Measurements from ENCODE around the gene TP73. TPM values are rescaled to one million over a fixed set of nuclear protein-coding genes. Genes with fewer than 3 reads are reported as not detected.

The TP73 gene
- total RNA-seq, 1 experiment from 2014 or later = 6.9 TPM

- no peak overlapping the region for H2AFZ ChIP-seq
- DNase-seq = no peak
- no peaks in the 10 kb centered on the region for H4K20me1 ChIP-seq (ENCODE audit: insufficient read depth)
- H3K27ac ChIP-seq = no peak overlapping the region
- no peaks in the 10 kb centered on the region for H3F3A ChIP-seq (ENCODE audit: insufficient read depth, low read depth)
- intact Hi-C loops (cut with micrococcal nuclease; ENCODE audit: unreplicated experiment) = no loop called here
- POLR2A ChIA-PET (ENCODE audit: unreplicated experiment) = no interaction called here
- H3K36me3 ChIP-seq (ENCODE audit: low read depth) = no peaks in the 10 kb centered on the region
- H3K9me3 ChIP-seq (ENCODE audit: insufficient read depth, low read depth) = no peaks in the 10 kb centered on the region
- H3K4me3 ChIP-seq = no peak overlapping the region
- no peak overlapping the region for H3K4me2 ChIP-seq
- no peaks in the 10 kb centered on the region for H3K79me2 ChIP-seq (ENCODE audit: low read depth)
- peaks cover 68% of the 10 kb centered on the region for H3K27me3 ChIP-seq (ENCODE audit: insufficient read depth, low read depth)
- no peaks in the 10 kb centered on the region for H3K4me1 ChIP-seq (replicated peaks; ENCODE audit: insufficient read depth)
- no TSS peak for BruUV-seq (replicated peaks)
- CTCF ChIA-PET = no interaction called here
- no peak for TF ChIP-seq CTCF (conservative IDR thresholded peaks at IDR 0.05)
- H3K9me2 ChIP-seq (ENCODE audit: insufficient read depth) = no peaks in the 10 kb centered on the region
Measured at GRCh38 chr1:3689138-3689750, 36.9 kb downstream of the TP73 start.

- Histone ChIP-seq H2AFZ (no peak overlapping the region), H3K27me3 (ENCODE audit: insufficient read depth, low read depth) (peaks cover 60% of the 10 kb centered on the region), H3K27ac (no peak overlapping the region), H3K9me3 (ENCODE audit: insufficient read depth, low read depth) (no peaks in the 10 kb centered on the region), H3K4me1 (replicated peaks; ENCODE audit: insufficient read depth) (no peaks in the 10 kb centered on the region), H3K9me2 (ENCODE audit: insufficient read depth) (no peaks in the 10 kb centered on the region), H3F3A (ENCODE audit: insufficient read depth, low read depth) (no peaks in the 10 kb centered on the region), H3K4me3 (no peak overlapping the region), H3K36me3 (ENCODE audit: low read depth) (no peaks in the 10 kb centered on the region), H3K79me2 (ENCODE audit: low read depth) (no peaks in the 10 kb centered on the region), H3K4me2 (no peak overlapping the region), H4K20me1 (ENCODE audit: insufficient read depth) (no peaks in the 10 kb centered on the region)
- DNase-seq = no peak
- no peak for TF ChIP-seq EZH2 (IDR thresholded peaks at IDR 0.05; ENCODE audit: low read depth)
- TF ChIP-seq CTCF (conservative IDR thresholded peaks at IDR 0.05) = no peak
- intact Hi-C loops (cut with micrococcal nuclease; ENCODE audit: unreplicated experiment) = no loop called here
- BruUV-seq (replicated peaks) = no TSS peak
- POLR2A ChIA-PET (ENCODE audit: unreplicated experiment) = no interaction called here
- CTCF ChIA-PET = no interaction called here
Measured at GRCh38 chr1:3690282-3691065, 38.2 kb downstream of the TP73 start.

GRCh38 chr1:3691421-3692204, 39.3 kb downstream of the TP73 start:
- Histone ChIP-seq H3K36me3 (ENCODE audit: low read depth) (no peaks in the 10 kb centered on the region), H3K9me2 (ENCODE audit: insufficient read depth) (no peaks in the 10 kb centered on the region), H3K27ac (no peak overlapping the region), H3K4me3 (no peak overlapping the region), H3K79me2 (ENCODE audit: low read depth) (no peaks in the 10 kb centered on the region), H3K27me3 (ENCODE audit: insufficient read depth, low read depth) (peaks cover 58% of the 10 kb centered on the region), H3K4me1 (replicated peaks; ENCODE audit: insufficient read depth) (no peaks in the 10 kb centered on the region), H2AFZ (no peak overlapping the region), H3K9me3 (ENCODE audit: insufficient read depth, low read depth) (no peaks in the 10 kb centered on the region), H3F3A (ENCODE audit: insufficient read depth, low read depth) (no peaks in the 10 kb centered on the region), H3K4me2 (no peak overlapping the region), H4K20me1 (ENCODE audit: insufficient read depth) (no peaks in the 10 kb centered on the region)
- TF ChIP-seq EZH2 (IDR thresholded peaks at IDR 0.05; ENCODE audit: low read depth) (no peak), CTCF (conservative IDR thresholded peaks at IDR 0.05) (no peak)
- intact Hi-C loops (cut with micrococcal nuclease; ENCODE audit: unreplicated experiment) = no loop called here
- ChIA-PET POLR2A (ENCODE audit: unreplicated experiment) (interaction anchor here (0.6 kb wide), 1 partner anchor 10 kb away, joined by 3 read pairs; no protein-coding TSS in a partner anchor), CTCF (no interaction called here)
- no TSS peak for BruUV-seq (replicated peaks)
- no peak for DNase-seq
